ENCODE results near the gene TNS3.

The TNS3 gene

GRCh38 chr7:47534322-47535034 is 47.4 kb downstream of the TNS3 start:
- no peak for TF ChIP-seq CTCF (IDR thresholded peaks at IDR 0.05; ENCODE audit: extremely low read depth, insufficient read depth, missing control alignments)
- no peak for DNase-seq (ENCODE audit: low spot score)
- in situ Hi-C loops (cut with MboI; ENCODE audit: low pct_unique_long_range_greater_than_20kb, low sequenced_read_pairs, unreplicated experiment): no loop called here

DNA sequence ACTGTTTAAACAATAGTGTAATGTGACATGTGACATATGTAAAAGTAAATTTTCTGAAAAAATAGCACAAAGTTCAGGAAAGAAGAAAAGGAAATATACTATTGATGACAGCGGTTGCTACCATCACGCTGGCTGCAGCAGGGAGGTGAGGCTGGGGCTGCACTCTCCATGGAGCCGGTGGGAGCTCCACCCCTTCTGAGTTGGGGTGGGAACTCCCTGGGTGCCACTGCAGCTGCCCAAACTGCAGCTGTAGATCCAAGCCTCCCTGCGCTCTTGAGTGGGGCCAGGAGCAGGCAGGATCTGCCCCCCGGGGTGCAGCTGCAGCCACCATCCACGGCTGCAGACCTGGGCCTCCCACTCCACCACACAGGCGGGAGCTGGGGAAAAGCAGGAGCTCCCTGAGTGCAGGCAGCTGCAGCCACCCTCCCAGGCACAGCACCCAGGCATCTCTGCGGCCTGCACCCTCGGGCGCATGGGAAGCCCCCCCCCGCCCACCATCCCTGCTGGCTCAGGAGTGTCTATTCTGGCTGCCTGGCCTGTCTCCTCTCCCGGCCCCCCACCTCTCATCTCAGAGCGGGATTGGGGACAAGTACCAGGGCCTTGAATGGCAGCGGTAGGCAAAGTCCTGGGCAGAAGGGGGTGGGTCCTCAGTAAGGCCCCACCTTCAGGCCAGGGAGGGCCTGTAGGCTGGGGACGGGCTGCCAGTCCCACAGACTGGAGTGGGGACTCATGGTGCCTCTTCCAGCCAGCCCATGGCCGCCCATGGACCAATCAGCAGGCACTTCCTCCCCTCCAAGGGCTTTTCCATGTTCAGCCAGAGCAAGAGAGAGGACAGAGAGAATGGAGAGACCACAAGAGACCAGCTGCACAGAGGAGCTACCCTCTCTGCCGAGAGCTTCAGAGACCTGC is 50.1 kb downstream of the TNS3 start:
- no peak for TF ChIP-seq CTCF (IDR thresholded peaks at IDR 0.05; ENCODE audit: extremely low read depth, insufficient read depth, missing control alignments)
- in situ Hi-C loops (cut with MboI; ENCODE audit: low pct_unique_long_range_greater_than_20kb, low sequenced_read_pairs, unreplicated experiment): no loop called here
- no peak for DNase-seq (ENCODE audit: low spot score)

DNA sequence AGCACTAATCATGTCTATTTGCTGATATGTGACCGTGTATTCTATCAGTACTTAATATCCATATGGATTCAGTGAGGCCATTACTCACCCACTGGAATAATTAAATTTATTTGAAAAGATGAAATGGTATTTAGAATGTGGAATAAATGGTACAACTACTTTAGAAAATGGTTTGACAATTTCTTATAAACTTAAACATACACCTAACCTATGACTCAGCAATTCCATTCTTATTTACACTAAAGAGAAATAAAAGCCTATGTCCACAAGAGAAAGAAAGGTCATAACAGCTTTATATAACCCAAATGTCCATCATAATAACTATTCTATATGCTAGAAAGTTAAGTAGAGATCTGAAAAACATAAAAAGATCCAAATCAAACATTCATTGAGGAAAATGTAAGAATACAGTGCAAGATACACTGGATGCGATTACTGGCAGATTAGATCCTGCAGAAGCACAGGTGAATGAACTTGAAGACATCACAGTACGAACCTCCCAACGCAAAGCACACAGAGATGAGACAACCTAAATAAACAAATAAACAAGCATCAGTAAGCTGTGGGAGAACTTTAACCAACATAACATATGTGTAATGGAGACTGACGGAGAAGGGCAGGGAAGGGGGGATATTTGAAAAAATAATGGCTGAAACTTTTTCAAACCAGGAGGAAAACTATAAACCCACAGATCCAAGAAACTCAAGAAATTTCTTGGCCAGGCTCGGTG is 51.9 kb downstream of the TNS3 start:
- DNase-seq (ENCODE audit: low spot score): no peak
- TF ChIP-seq CTCF (IDR thresholded peaks at IDR 0.05; ENCODE audit: extremely low read depth, insufficient read depth, missing control alignments): no peak
- in situ Hi-C loops (cut with MboI; ENCODE audit: low pct_unique_long_range_greater_than_20kb, low sequenced_read_pairs, unreplicated experiment): no loop called here

GRCh38 chr7:47529405-47529804 is 52.5 kb downstream of the TNS3 start:
- TF ChIP-seq CTCF (IDR thresholded peaks at IDR 0.05; ENCODE audit: extremely low read depth, insufficient read depth, missing control alignments): no peak
- in situ Hi-C loops (cut with MboI; ENCODE audit: low pct_unique_long_range_greater_than_20kb, low sequenced_read_pairs, unreplicated experiment): no loop called here

GRCh38 chr7:47528471-47528870 is 53.4 kb downstream of the TNS3 start:
- no peak for DNase-seq (ENCODE audit: low spot score)
- in situ Hi-C loops (cut with MboI; ENCODE audit: low pct_unique_long_range_greater_than_20kb, low sequenced_read_pairs, unreplicated experiment): no loop called here
- no peak for TF ChIP-seq CTCF (IDR thresholded peaks at IDR 0.05; ENCODE audit: extremely low read depth, insufficient read depth, missing control alignments)

More at GRCh38 chr7:47529405-47529804, 52.5 kb downstream of the TNS3 start:
- DNase-seq (ENCODE audit: low spot score): no peak

DNA sequence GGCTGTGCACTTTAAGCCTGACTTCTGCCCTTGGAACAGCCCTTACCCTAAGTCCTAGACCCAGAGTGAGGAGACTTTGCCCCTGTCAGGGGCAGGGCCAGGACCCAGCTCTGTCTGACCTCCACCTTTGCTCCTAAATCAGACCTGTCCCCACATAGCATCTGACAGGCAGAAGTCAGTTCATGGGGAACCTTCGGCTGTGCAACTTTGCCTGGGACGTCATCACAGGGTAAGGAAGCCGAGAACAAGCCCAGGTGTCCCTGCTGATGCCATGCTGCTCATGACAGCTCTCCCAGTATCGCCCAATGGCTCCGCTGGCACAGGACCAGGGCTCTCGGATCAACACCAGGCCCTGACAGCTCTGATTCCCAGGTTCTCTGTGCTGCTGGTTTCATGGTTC is 55.4 kb downstream of the TNS3 start:
- TF ChIP-seq CTCF (IDR thresholded peaks at IDR 0.05; ENCODE audit: extremely low read depth, insufficient read depth, missing control alignments): no peak
- in situ Hi-C loops (cut with MboI; ENCODE audit: low pct_unique_long_range_greater_than_20kb, low sequenced_read_pairs, unreplicated experiment): no loop called here

More for the DNA sequence above, 55.4 kb downstream of the TNS3 start:
- DNase-seq (ENCODE audit: low spot score): no peak
